NCI-H2227 treated with DMSO at 0.1 percent for 48 hours (cell line): Measurements from ENCODE around the gene PDLIM3.
A peak's percentile ranks its signal among the peaks of the same experiment; 100 is the strongest.
"Not testable (repeated sequence)": the region's sequence is repeated elsewhere in the genome, so short reads cannot be mapped to it uniquely, and the experiment has no call there.

Experiments used
- DNase-seq: peaks from one replicate; lab custom pipeline; 2025; lab: John Stamatoyannopoulos, UW

Gene PDLIM3, protein sequence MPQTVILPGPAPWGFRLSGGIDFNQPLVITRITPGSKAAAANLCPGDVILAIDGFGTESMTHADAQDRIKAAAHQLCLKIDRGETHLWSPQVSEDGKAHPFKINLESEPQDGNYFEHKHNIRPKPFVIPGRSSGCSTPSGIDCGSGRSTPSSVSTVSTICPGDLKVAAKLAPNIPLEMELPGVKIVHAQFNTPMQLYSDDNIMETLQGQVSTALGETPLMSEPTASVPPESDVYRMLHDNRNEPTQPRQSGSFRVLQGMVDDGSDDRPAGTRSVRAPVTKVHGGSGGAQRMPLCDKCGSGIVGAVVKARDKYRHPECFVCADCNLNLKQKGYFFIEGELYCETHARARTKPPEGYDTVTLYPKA

GRCh38 chr4:185534866-185535611 lies at the start of gene PDLIM3:
Gene PDLIM3 (minus strand): TSS chr4:185535507. CDS start chr4:185535434, 73 bp downstream.
- peak; percentile 11 for DNase-seq

GRCh38 chr4:185583813-185584212 lies 48.5 kb upstream of the PDLIM3 start:
- no peak for DNase-seq

DNA sequence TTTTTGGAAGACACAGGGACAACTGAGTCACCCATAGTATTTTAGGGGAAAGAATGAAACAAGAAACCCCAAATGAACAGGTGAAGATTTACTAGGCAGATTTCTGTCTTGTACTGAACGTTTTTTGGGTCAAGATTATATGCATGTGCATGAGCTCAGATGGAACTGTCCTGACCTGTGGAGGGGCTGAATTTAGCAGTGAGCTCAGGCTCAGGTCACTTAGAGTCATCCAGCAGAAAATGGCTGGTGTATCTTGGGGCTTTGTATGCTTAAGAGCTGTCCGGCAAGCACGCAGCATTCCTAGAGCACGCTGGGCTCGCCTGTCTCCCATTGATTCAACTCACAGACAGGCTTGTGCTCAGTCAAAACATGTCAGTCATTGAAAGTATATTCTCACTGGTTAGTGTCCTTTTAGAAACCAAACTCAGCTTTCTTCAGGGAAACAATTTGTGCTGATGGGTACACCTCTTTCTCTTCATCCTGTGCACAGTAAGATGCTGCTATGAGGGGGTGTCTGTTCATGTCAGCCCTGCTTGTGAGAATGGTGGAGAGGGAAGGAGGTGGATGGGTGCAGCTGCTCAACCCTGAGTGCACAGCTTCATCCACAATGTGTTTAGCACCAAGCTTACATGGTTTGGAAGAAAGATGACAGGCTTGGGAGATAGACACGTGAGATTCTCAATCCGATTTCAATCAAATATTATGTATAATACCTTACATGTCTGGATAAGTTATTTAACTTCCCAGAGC lies 47.5 kb upstream of the PDLIM3 start:
- no peak for DNase-seq

DNA sequence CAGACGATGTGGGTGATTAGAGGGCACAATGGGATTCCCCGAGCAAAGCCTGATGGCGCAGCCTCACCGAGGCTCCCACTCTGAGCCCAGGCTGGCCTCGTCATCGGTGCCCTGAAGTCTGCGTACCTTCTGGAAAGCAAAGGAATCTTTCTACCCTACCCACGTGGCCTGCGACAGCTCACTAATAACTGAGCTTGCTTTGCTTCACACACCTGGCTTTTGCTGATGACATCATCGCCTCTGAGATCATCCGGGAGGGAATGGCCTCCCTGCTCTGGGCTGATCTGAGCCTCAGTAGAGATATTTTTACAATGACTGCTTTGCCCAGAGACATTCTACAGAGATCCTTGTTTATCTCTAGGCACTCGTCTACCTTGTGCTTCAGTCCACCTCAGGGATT lies 45.4 kb upstream of the PDLIM3 start:
- no peak for DNase-seq

DNA sequence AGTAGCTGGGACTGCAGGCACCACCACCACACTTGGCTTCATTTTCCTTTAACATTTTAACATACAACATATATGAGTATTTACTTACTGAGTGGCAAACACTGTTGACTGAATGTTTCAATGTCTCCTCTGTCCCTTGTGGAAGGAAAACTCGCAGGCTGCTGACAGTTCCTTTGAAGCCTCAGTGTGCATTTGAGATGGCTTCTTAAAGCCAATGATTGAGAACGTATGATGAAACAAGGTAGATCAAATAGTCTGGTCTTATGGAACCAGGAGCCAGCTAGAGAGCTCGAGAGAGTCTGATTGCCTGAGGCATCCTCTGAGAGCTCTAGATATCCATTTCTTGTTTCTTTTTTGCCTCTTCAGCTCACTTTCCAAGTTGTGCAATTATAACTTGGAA lies 43.0 kb upstream of the PDLIM3 start:
- DNase-seq, result no peak

GRCh38 chr4:185576962-185577950 lies 41.9 kb upstream of the PDLIM3 start:
- DNase-seq, result no peak

DNA sequence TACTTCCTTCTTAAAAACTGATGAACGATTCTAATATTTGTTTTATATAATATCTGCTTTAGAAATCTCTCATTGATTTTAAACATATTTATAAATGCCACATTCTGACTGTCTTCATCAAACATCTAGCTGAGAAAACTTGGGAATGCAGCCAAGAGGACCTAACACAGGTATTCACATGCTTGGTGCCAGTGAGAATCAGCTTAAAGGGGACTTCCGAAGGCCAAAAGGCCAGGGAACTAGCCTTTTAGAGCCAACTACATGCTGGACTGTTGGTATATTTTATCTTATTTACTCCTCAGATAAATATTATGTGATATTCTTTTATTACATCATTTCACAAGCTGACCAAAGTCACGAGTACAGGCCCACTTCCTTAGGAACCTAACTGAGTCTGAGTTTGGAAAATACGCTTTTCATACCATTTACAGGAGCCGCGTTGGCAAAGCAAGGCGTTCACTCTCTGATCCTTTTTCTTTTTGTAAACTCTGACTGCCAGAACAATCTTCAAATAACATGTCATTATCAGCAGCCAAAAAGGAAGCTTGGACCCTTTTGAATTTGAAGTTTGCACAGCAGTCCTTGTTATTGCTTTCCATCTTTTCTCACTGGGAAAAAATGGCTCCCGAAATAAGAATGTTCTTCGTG lies 41.1 kb upstream of the PDLIM3 start:
- no peak for DNase-seq

DNA sequence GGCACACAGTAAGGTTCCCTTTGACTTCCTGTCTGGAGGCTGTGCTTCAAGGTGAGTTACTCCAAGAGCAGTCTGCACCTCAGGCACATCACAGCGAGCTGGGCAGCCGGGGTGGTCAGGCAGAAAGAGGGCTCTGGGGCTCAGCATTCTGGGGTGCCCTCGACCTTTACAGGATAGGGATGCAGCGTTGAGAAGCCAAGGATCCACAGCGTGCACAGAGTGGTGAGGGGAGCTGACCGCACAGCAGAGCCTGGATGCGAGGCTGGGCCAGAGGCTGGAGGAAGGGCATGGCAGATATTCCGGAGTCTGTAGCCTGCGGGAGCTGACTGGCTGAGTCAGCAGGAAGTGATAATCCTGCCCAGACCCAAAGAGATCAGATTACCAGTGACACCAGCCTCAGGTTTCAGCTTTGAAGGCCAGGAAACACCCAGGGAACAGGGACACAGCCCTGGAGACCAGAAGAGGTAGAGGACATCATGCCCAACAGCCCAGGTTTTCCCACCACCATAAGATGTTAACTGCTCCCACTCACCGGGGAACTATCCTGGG lies 38.4 kb upstream of the PDLIM3 start:
- DNase-seq, result no peak

- DNase-seq, result no peak
Observed at GRCh38 chr4:185570727-185571126, 35.4 kb upstream of the PDLIM3 start.

DNA sequence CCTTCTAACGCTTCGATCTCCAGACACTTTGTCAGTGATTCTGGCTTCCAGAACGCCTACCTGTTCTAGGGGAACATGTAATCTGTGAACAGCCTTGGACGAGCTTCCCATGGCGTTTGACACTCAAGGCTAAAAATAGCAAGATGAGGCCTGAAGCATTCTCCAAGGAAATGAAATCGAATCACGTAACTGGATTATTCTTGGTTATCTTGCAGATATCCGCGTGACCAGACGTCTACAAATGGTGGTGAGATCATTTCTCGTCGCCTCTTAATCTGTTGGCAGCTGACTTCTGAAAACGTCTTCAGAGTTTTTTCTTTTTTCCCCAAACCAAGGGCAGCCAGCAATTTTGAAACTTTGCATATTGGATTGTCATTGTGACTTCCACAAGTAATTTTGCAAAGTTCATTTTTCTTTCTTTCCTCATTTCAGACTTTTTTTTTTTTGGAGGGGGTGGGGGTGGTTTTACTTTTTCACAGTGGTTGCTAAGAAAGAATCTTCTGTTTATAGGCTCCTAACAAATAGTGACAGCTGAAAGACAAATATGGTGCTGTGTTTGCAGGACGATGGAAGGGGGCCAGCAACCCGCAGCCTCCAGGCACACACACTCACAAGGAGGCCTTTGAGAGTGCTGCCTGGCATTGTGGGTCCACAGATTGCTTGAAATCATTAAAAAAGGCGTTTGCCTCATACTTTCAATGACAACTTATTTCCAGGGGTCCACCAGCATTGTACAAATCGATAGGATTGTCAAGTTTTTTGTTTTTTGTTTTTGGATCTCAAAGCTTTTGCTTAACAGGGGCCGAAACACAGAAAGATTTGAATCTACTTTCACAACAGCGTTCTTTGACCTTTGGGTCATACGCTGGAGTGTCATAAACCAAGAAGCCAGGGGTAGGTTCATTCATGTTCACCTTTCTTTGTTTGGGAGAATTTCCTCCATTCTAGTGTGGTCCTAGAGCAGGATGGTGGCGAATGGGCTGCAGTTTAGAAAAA lies 32.4 kb upstream of the PDLIM3 start:
- no peak for DNase-seq

GRCh38 chr4:185566972-185567371 lies 31.7 kb upstream of the PDLIM3 start:
- no peak for DNase-seq

GRCh38 chr4:185566425-185566824 lies 31.1 kb upstream of the PDLIM3 start:
- no peak for DNase-seq

GRCh38 chr4:185565696-185566095 lies 30.4 kb upstream of the PDLIM3 start:
- DNase-seq, result no peak

DNA sequence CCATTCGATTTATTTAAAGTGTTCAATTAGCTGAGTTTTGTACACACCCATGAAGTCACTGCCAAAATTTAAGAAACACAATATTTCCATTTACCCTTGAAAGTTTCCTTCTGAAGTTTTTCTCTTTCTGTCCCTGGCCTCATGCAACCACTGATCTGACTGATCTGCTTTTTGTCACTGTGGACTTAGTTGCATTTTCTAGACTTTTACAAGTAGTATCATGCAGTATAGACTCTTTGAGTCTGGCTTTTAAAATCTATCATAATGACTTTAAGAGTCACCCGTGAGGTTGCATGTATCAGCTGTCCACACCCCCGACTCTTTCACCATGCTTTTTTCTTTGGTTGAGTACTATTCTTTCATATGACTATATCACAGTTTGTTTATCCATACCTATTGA lies 29.0 kb upstream of the PDLIM3 start:
- no peak for DNase-seq

- DNase-seq, result no peak
Observed at GRCh38 chr4:185562531-185562930, 27.2 kb upstream of the PDLIM3 start.

GRCh38 chr4:185560316-185560715 lies 25.0 kb upstream of the PDLIM3 start:
- DNase-seq, result no peak

DNA sequence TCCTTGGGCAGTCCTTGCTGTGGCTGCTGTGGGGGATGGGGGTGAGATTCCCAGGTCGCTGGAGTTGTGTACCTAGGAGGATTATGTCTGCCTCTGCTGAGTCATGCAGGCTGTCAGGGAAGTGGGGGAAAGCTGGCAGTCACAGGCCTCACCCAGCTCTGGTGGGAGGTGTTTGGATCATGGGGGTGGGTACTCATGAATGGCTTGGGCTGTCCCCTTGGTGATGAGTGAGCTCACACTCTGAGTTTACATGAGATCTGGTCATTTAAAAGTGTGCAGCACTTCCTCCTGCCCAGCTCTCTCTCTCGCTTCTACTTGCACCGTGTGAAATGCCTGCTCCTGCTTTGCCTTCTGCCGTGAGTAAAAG lies 24.6 kb upstream of the PDLIM3 start:
- DNase-seq, result no peak

- DNase-seq, result not testable (repeated sequence)
Observed at GRCh38 chr4:185559251-185559914, 24.1 kb upstream of the PDLIM3 start.
